ENCODE results near the gene STRN3. TPM values are rescaled to one million over a fixed set of nuclear protein-coding genes. Genes with fewer than 3 reads are reported as not detected.

Gene STRN3
- total and polyA plus RNA-seq, 2 experiments from 2014 or later = 10.1 to 53.8 TPM

GRCh38 chr14:30991408-30991807 lies 34.8 kb downstream of the STRN3 start:
- Histone ChIP-seq H3K4me1 (ENCODE audit: insufficient read depth) (peaks cover 6% of the 10 kb centered on the region), H2AFZ (no peak overlapping the region), H3K9me3 (ENCODE audit: low read depth) (no peaks in the 10 kb centered on the region), H3K27ac (no peak overlapping the region), H3K4me3 (no peak overlapping the region), H4K20me1 (ENCODE audit: insufficient read depth, poor library complexity, severe bottlenecking) (peaks cover 88% of the 10 kb centered on the region), H3K9me2 (replicated peaks; ENCODE audit: insufficient read depth) (no peaks in the 10 kb centered on the region), H3K79me2 (peaks cover 100% of the 10 kb centered on the region), H3K4me2 (no peak overlapping the region), H3K36me3 (replicated peaks; ENCODE audit: insufficient read depth, low read depth) (no peaks in the 10 kb centered on the region), H3K27me3 (no peaks in the 10 kb centered on the region)
- 100% methylated on average over 2 of the region's 2 CpGs for WGBS (ENCODE audit: low lambda C conversion rate, missing lambda C conversion rate)
- no peak for DNase-seq (ENCODE audit: low spot score)
- TF ChIP-seq EZH2phosphoT487 (IDR thresholded peaks at IDR 0.05; ENCODE audit: low read depth, severe bottlenecking, unreplicated experiment) = no peak
- TF ChIP-seq EZH2 (IDR thresholded peaks at IDR 0.05; ENCODE audit: borderline replicate concordance) = no peak
- TF ChIP-seq CTCF (IDR thresholded peaks at IDR 0.05; ENCODE audit: poor library complexity) = no peak

GRCh38 chr14:30990770-30991169 lies 35.4 kb downstream of the STRN3 start:
- H3K27me3 ChIP-seq = no peaks in the 10 kb centered on the region
- no peak overlapping the region for H2AFZ ChIP-seq
- H3K36me3 ChIP-seq (replicated peaks; ENCODE audit: insufficient read depth, low read depth) = no peaks in the 10 kb centered on the region
- TF ChIP-seq EZH2phosphoT487 (IDR thresholded peaks at IDR 0.05; ENCODE audit: low read depth, severe bottlenecking, unreplicated experiment) (no peak), CTCF (IDR thresholded peaks at IDR 0.05; ENCODE audit: poor library complexity) (no peak), EZH2 (IDR thresholded peaks at IDR 0.05; ENCODE audit: borderline replicate concordance) (no peak)
- H3K27ac ChIP-seq = no peak overlapping the region
- H3K9me3 ChIP-seq (ENCODE audit: low read depth) = no peaks in the 10 kb centered on the region
- no peak for DNase-seq (ENCODE audit: low spot score)
- no peak overlapping the region for H3K4me2 ChIP-seq
- peaks cover 85% of the 10 kb centered on the region for H4K20me1 ChIP-seq (ENCODE audit: insufficient read depth, poor library complexity, severe bottlenecking)
- H3K9me2 ChIP-seq (replicated peaks; ENCODE audit: insufficient read depth) = no peaks in the 10 kb centered on the region
- H3K79me2 ChIP-seq = peaks cover 100% of the 10 kb centered on the region
- no peak overlapping the region for H3K4me3 ChIP-seq
- peaks cover 5% of the 10 kb centered on the region for H3K4me1 ChIP-seq (ENCODE audit: insufficient read depth)

- no peak for TF ChIP-seq EZH2 (IDR thresholded peaks at IDR 0.05; ENCODE audit: borderline replicate concordance)
- TF ChIP-seq CTCF (IDR thresholded peaks at IDR 0.05; ENCODE audit: poor library complexity) = no peak
- no peak for TF ChIP-seq EZH2phosphoT487 (IDR thresholded peaks at IDR 0.05; ENCODE audit: low read depth, severe bottlenecking, unreplicated experiment)
- Histone ChIP-seq H3K4me2 (no peak overlapping the region), H3K9me2 (replicated peaks; ENCODE audit: insufficient read depth) (no peaks in the 10 kb centered on the region), H3K4me3 (no peak overlapping the region), H2AFZ (no peak overlapping the region), H3K9me3 (ENCODE audit: low read depth) (no peaks in the 10 kb centered on the region), H3K27me3 (no peaks in the 10 kb centered on the region), H4K20me1 (ENCODE audit: insufficient read depth, poor library complexity, severe bottlenecking) (peaks cover 71% of the 10 kb centered on the region), H3K4me1 (ENCODE audit: insufficient read depth) (peaks cover 3% of the 10 kb centered on the region), H3K27ac (no peak overlapping the region), H3K36me3 (replicated peaks; ENCODE audit: insufficient read depth, low read depth) (no peaks in the 10 kb centered on the region), H3K79me2 (peaks cover 100% of the 10 kb centered on the region)
- DNase-seq (ENCODE audit: low spot score) = no peak
Measured at GRCh38 chr14:30988509-30988908, 37.7 kb downstream of the STRN3 start.

- Histone ChIP-seq H3K4me2 (no peak overlapping the region), H2AFZ (no peak overlapping the region), H3K27ac (no peak overlapping the region), H3K9me2 (replicated peaks; ENCODE audit: insufficient read depth) (no peaks in the 10 kb centered on the region), H3K27me3 (no peaks in the 10 kb centered on the region), H3K9me3 (ENCODE audit: low read depth) (no peaks in the 10 kb centered on the region), H3K36me3 (replicated peaks; ENCODE audit: insufficient read depth, low read depth) (no peaks in the 10 kb centered on the region), H3K4me1 (ENCODE audit: insufficient read depth) (peaks cover 3% of the 10 kb centered on the region), H3K4me3 (no peak overlapping the region), H4K20me1 (ENCODE audit: insufficient read depth, poor library complexity, severe bottlenecking) (peaks cover 73% of the 10 kb centered on the region), H3K79me2 (peaks cover 100% of the 10 kb centered on the region)
- WGBS (ENCODE audit: low lambda C conversion rate, missing lambda C conversion rate) = 96% methylated on average over 3 of the region's 3 CpGs
- DNase-seq (ENCODE audit: low spot score) = no peak
- TF ChIP-seq CTCF (IDR thresholded peaks at IDR 0.05; ENCODE audit: poor library complexity) (no peak), EZH2phosphoT487 (IDR thresholded peaks at IDR 0.05; ENCODE audit: low read depth, severe bottlenecking, unreplicated experiment) (no peak), EZH2 (IDR thresholded peaks at IDR 0.05; ENCODE audit: borderline replicate concordance) (no peak)
Measured at GRCh38 chr14:30985796-30986195, 40.4 kb downstream of the STRN3 start.
